ENCODE measurements around the gene PDZK1IP1.

The PDZK1IP1 gene

DNA sequence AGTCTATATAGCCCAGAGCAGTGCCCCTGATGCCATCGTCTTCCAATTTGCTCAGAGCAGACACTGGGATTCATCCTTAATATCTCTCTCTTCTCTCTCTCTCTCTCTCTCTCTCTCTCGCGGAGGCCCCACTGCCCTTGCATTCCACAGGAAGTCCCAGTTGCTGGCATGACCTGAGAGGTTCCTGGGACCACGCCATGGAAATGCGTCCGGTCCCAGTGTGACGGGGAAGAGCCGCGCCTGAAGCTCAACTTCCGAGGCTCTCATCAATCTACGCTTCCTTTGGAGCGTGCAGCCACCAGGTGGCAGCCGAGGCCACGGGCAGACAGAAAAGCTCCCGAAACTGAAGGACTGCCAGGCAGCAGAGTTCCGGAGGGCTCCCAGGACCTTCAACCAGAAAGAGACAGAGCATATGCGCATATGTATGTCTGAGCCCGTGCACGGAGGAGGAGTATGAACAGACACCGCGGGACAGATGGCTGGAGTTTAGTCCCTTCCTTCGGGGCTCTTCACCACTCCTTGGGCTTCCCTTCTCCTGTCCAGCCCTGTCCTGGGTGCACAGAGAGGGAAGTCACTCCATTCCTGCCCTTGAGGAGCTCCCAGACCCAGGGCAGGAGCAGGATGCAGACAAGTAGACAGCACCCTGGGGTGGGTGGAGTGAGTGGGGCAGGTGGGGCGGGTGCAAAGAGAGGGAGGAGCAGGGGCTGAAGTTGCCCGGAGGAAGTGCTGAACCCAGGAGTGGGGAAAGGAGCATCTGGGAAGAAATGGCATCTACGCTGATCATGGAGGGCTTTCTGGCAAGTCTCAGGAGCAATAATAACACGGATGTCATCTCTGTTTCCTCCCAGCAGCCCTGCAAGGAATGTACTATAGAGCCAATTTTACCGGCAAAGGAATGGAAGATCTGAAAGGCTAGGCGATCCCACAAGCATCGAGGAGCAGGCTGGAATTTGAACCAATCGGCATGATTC, 10.5 kb downstream of the PDZK1IP1 start:
- Histone ChIP-seq H2BK5ac (ENCODE audit: low read depth, low read length, poor library complexity) (no peak overlapping the region), H3K27ac (ENCODE audit: low read depth, low read length) (no peak overlapping the region), H2AFZ (ENCODE audit: insufficient read depth, low read length, poor library complexity) (peak overlapping the region; percentile 28), H3K79me2 (ENCODE audit: control insufficient read depth, insufficient read depth, low read length, poor library complexity) (no peaks in the 10 kb centered on the region), H4K12ac (ENCODE audit: low read depth, low read length) (peak overlapping the region; percentile 6), H3K36me3 (ENCODE audit: control insufficient read depth in 1 of 2, insufficient read depth in 2 of 2, low read length in 2 of 2) (no peaks in the 10 kb centered on the region), H4K91ac (ENCODE audit: low read depth, low read length) (no peak overlapping the region), H3K9ac (ENCODE audit: low read length) (no peak overlapping the region), H2AK5ac (ENCODE audit: low read length) (no peak overlapping the region), H3K27me3 (ENCODE audit: insufficient read depth, low read length) (no peaks in the 10 kb centered on the region), H3K14ac (ENCODE audit: low read length) (no peak overlapping the region), H2BK12ac (ENCODE audit: low read length) (no peak overlapping the region), H3K18ac (ENCODE audit: low read length) (no peak overlapping the region), H3K4me1 (ENCODE audit: control insufficient read depth in 1 of 2, insufficient read depth in 2 of 2, low read length in 2 of 2) (peaks cover 0 to 3% of the 10 kb centered on the region in 2 experiments), H3K4me2 (ENCODE audit: low read length) (peak overlapping the region; percentile 63), H3K9me3 (ENCODE audit: insufficient read depth, low read depth, low read length) (peaks cover 3% of the 10 kb centered on the region), H2BK120ac (ENCODE audit: insufficient read depth, low read length, poor library complexity) (no peak overlapping the region), H4K8ac (ENCODE audit: low read depth, low read length) (peak overlapping the region; percentile 39), H3K23ac (ENCODE audit: low read length) (no peak overlapping the region), H3K79me1 (ENCODE audit: low read length) (no peaks in the 10 kb centered on the region), H3K4ac (ENCODE audit: low read depth, low read length) (no peak overlapping the region), H3K4me3 (ENCODE audit: low read depth, low read length) (no peak overlapping the region)
- no CpG with 5 or more reads among the region's 30 CpGs for WGBS (ENCODE audit: extremely low coverage, insufficient coverage, insufficient read length)
- DNase-seq, result peak; percentile 92 to 93

GRCh38 chr1:47178654-47179016, 11.2 kb downstream of the PDZK1IP1 start:
- Histone ChIP-seq H4K12ac (ENCODE audit: low read depth, low read length) (peak overlapping the region; percentile 6), H3K4me1 (ENCODE audit: control insufficient read depth in 1 of 2, insufficient read depth in 2 of 2, low read length in 2 of 2) (peaks cover 0 to 3% of the 10 kb centered on the region in 2 experiments), H2AFZ (ENCODE audit: insufficient read depth, low read length, poor library complexity) (no peak overlapping the region), H3K79me2 (ENCODE audit: control insufficient read depth, insufficient read depth, low read length, poor library complexity) (no peaks in the 10 kb centered on the region), H2BK12ac (ENCODE audit: low read length) (no peak overlapping the region), H2BK5ac (ENCODE audit: low read depth, low read length, poor library complexity) (no peak overlapping the region), H3K4ac (ENCODE audit: low read depth, low read length) (no peak overlapping the region), H3K27me3 (ENCODE audit: insufficient read depth, low read length) (no peaks in the 10 kb centered on the region), H4K91ac (ENCODE audit: low read depth, low read length) (no peak overlapping the region), H3K79me1 (ENCODE audit: low read length) (no peaks in the 10 kb centered on the region), H3K9me3 (ENCODE audit: insufficient read depth, low read depth, low read length) (no peaks in the 10 kb centered on the region), H3K4me3 (ENCODE audit: low read depth, low read length) (no peak overlapping the region), H3K36me3 (ENCODE audit: control insufficient read depth in 1 of 2, insufficient read depth in 2 of 2, low read length in 2 of 2) (no peaks in the 10 kb centered on the region), H3K18ac (ENCODE audit: low read length) (no peak overlapping the region), H3K4me2 (ENCODE audit: low read length) (peak overlapping the region; percentile 63), H4K8ac (ENCODE audit: low read depth, low read length) (peak overlapping the region; percentile 39), H2AK5ac (ENCODE audit: low read length) (no peak overlapping the region), H3K9ac (ENCODE audit: low read length) (no peak overlapping the region), H3K27ac (ENCODE audit: low read depth, low read length) (no peak overlapping the region), H2BK120ac (ENCODE audit: insufficient read depth, low read length, poor library complexity) (no peak overlapping the region), H3K23ac (ENCODE audit: low read length) (no peak overlapping the region), H3K14ac (ENCODE audit: low read length) (no peak overlapping the region)
- WGBS (ENCODE audit: extremely low coverage, insufficient coverage, insufficient read length), result no CpG with 5 or more reads among the region's 8 CpGs
- DNase-seq, result no peak

GRCh38 chr1:47178020-47178419, 11.8 kb downstream of the PDZK1IP1 start:
- Histone ChIP-seq H3K9ac (ENCODE audit: low read length) (no peak overlapping the region), H3K4me3 (ENCODE audit: low read depth, low read length) (no peak overlapping the region), H4K12ac (ENCODE audit: low read depth, low read length) (no peak overlapping the region), H4K8ac (ENCODE audit: low read depth, low read length) (no peak overlapping the region), H3K23ac (ENCODE audit: low read length) (no peak overlapping the region), H3K36me3 (ENCODE audit: control insufficient read depth in 1 of 2, insufficient read depth in 2 of 2, low read length in 2 of 2) (no peaks in the 10 kb centered on the region), H3K27me3 (ENCODE audit: insufficient read depth, low read length) (no peaks in the 10 kb centered on the region), H2BK12ac (ENCODE audit: low read length) (no peak overlapping the region), H3K79me1 (ENCODE audit: low read length) (no peaks in the 10 kb centered on the region), H4K91ac (ENCODE audit: low read depth, low read length) (no peak overlapping the region), H3K4ac (ENCODE audit: low read depth, low read length) (no peak overlapping the region), H2BK120ac (ENCODE audit: insufficient read depth, low read length, poor library complexity) (no peak overlapping the region), H3K27ac (ENCODE audit: low read depth, low read length) (no peak overlapping the region), H2AK5ac (ENCODE audit: low read length) (no peak overlapping the region), H3K14ac (ENCODE audit: low read length) (no peak overlapping the region), H3K4me1 (ENCODE audit: control insufficient read depth in 1 of 2, insufficient read depth in 2 of 2, low read length in 2 of 2) (peaks cover 0 to 3% of the 10 kb centered on the region in 2 experiments), H2BK5ac (ENCODE audit: low read depth, low read length, poor library complexity) (no peak overlapping the region), H3K4me2 (ENCODE audit: low read length) (no peak overlapping the region), H3K18ac (ENCODE audit: low read length) (no peak overlapping the region), H3K79me2 (ENCODE audit: control insufficient read depth, insufficient read depth, low read length, poor library complexity) (no peaks in the 10 kb centered on the region), H3K9me3 (ENCODE audit: insufficient read depth, low read depth, low read length) (no peaks in the 10 kb centered on the region), H2AFZ (ENCODE audit: insufficient read depth, low read length, poor library complexity) (no peak overlapping the region)
- DNase-seq, result no peak
- WGBS (ENCODE audit: extremely low coverage, insufficient coverage, insufficient read length), result no CpG with 5 or more reads among the region's 6 CpGs

DNA sequence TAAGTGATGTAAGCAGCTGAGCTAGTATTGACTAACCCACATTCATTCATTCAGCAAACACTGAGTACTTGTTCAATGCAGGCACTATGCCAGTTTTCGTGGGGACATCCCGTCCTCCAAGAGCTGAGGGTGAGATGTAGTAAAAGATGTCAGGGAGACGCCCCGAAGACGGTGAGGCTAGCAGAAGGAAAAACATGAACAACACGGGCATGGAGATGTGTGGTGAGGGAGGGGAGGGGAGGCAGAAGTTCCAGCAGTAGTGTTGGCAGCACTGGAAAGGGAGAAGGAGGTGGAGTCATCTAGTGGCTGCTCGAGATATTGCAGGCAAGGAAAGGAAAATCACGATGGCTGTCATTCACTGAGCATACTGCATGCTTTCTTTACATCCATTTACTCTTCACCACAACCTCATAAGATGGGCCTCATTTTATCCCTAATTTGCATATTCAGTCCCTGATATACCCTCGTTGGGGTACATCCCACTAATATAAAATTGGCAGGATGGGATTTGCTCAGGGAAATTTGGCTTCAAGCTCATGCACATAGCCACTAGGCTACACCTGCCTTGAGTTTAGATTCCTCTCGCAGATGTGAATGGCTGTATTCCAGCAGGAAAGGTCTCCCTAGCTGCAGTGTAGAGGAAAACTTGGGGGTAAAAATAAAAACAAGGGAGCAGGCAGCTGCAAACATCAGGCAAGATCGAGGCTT, 14.5 kb downstream of the PDZK1IP1 start:
- Histone ChIP-seq H3K27ac (ENCODE audit: low read depth, low read length) (no peak overlapping the region), H3K4me2 (ENCODE audit: low read length) (no peak overlapping the region), H4K12ac (ENCODE audit: low read depth, low read length) (no peak overlapping the region), H3K27me3 (ENCODE audit: insufficient read depth, low read length) (no peaks in the 10 kb centered on the region), H3K4me1 (ENCODE audit: control insufficient read depth in 1 of 2, insufficient read depth in 2 of 2, low read length in 2 of 2) (peaks cover 0 to 3% of the 10 kb centered on the region in 2 experiments), H2BK120ac (ENCODE audit: insufficient read depth, low read length, poor library complexity) (no peak overlapping the region), H4K8ac (ENCODE audit: low read depth, low read length) (no peak overlapping the region), H2AK5ac (ENCODE audit: low read length) (no peak overlapping the region), H3K18ac (ENCODE audit: low read length) (no peak overlapping the region), H3K36me3 (ENCODE audit: control insufficient read depth in 1 of 2, insufficient read depth in 2 of 2, low read length in 2 of 2) (no peaks in the 10 kb centered on the region), H3K9me3 (ENCODE audit: insufficient read depth, low read depth, low read length) (no peaks in the 10 kb centered on the region), H3K4me3 (ENCODE audit: low read depth, low read length) (no peak overlapping the region), H3K9ac (ENCODE audit: low read length) (no peak overlapping the region), H4K91ac (ENCODE audit: low read depth, low read length) (no peak overlapping the region), H3K79me1 (ENCODE audit: low read length) (no peaks in the 10 kb centered on the region), H2BK5ac (ENCODE audit: low read depth, low read length, poor library complexity) (no peak overlapping the region), H3K79me2 (ENCODE audit: control insufficient read depth, insufficient read depth, low read length, poor library complexity) (no peaks in the 10 kb centered on the region), H3K4ac (ENCODE audit: low read depth, low read length) (no peak overlapping the region), H2BK12ac (ENCODE audit: low read length) (no peak overlapping the region), H2AFZ (ENCODE audit: insufficient read depth, low read length, poor library complexity) (no peak overlapping the region), H3K23ac (ENCODE audit: low read length) (no peak overlapping the region), H3K14ac (ENCODE audit: low read length) (no peak overlapping the region)
- WGBS (ENCODE audit: extremely low coverage, insufficient coverage, insufficient read length), result no CpG with 5 or more reads among the region's 11 CpGs
- peak; percentile 14 to 70 for DNase-seq

Data from trophoblast cell (in vitro differentiated cells and primary cell).